Measurements from ENCODE around the gene MEDAG. TPM values are rescaled to one million over a fixed set of nuclear protein-coding genes. Genes with fewer than 3 reads are reported as not detected.

Gene MEDAG
- total RNA-seq, 6 donors from 2014 or later = 1.4 to 12.1 (median 5.1) TPM; not detected in 1

DNA sequence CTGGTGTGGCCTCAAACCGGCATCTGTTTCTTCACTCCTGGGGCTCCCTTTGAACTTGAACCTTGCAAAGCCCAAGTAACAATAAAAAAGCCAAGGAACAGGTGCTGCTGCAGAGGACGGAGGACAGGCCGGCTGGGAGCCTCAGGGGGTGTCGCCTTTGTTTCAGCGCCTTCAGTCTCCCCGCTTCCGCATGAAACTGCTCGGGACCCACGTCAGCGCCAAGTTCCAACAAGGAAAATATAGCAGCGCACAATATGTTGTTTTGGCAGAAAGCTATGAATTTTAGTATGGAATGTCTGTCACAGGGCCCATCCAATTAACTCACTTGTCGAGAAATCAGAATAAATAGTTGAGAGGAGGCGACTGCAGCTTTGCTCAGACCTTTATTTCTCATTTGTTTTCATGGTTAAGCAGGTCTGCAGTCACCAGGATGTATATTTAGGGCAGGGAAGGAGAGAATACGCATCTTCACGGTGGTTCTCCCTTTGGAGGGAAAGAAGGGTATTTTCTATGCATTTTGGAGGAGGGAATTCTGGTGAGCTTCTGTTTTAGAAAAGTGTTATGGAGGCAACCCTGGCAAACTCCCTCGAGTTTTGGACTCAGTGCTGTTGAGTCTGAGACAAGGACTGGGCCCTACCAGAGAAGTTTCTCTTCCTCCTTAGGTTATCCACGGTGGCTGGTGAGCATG, 34.3 kb upstream of the MEDAG start:
- H3K27ac ChIP-seq = no peak overlapping the region
- H3K4me3 ChIP-seq = no peak overlapping the region
- no peak for ATAC-seq (ENCODE audit: low FRiP score in 2 of 2)
- no peaks in the 10 kb centered on the region for H3K27me3 ChIP-seq
- peaks cover 0 to 10% (median 9%) of the 10 kb centered on the region in 4 donors for H3K4me1 ChIP-seq
- DNase-seq = no peak
- no peaks in the 10 kb centered on the region for H3K9me3 ChIP-seq
- TF ChIP-seq, protein P1, sequence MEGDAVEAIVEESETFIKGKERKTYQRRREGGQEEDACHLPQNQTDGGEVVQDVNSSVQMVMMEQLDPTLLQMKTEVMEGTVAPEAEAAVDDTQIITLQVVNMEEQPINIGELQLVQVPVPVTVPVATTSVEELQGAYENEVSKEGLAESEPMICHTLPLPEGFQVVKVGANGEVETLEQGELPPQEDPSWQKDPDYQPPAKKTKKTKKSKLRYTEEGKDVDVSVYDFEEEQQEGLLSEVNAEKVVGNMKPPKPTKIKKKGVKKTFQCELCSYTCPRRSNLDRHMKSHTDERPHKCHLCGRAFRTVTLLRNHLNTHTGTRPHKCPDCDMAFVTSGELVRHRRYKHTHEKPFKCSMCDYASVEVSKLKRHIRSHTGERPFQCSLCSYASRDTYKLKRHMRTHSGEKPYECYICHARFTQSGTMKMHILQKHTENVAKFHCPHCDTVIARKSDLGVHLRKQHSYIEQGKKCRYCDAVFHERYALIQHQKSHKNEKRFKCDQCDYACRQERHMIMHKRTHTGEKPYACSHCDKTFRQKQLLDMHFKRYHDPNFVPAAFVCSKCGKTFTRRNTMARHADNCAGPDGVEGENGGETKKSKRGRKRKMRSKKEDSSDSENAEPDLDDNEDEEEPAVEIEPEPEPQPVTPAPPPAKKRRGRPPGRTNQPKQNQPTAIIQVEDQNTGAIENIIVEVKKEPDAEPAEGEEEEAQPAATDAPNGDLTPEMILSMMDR (IDR thresholded peaks at IDR 0.05) = no peak
- H3K36me3 ChIP-seq = no peaks in the 10 kb centered on the region
- WGBS, 2 donors = 87 to 88% methylated on average over 16 to 17 of the region's 17 CpGs

GRCh38 chr13:30872276-30872594, 33.8 kb upstream of the MEDAG start:
- Histone ChIP-seq H3K9me3 (no peaks in the 10 kb centered on the region), H3K36me3 (no peaks in the 10 kb centered on the region), H3K4me1 (peaks cover 0 to 10% (median 9%) of the 10 kb centered on the region in 4 donors), H3K4me3 (no peak overlapping the region), H3K27ac (no peak overlapping the region), H3K27me3 (no peaks in the 10 kb centered on the region)
- whole genome bisulfite sequencing, 2 donors = 77 to 88% methylated on average over 4 to 7 of the region's 7 CpGs
- no peak for ATAC-seq (ENCODE audit: low FRiP score in 2 of 2)
- TF ChIP-seq POLR2A (IDR thresholded peaks at IDR 0.05) (no peak), EP300 (IDR thresholded peaks at IDR 0.05) (no peak), POLR2AphosphoS5 (IDR thresholded peaks at IDR 0.05) (no peak)
- TF ChIP-seq, protein P1 (IDR thresholded peaks at IDR 0.05) = no peak
- no peak for DNase-seq

DNA sequence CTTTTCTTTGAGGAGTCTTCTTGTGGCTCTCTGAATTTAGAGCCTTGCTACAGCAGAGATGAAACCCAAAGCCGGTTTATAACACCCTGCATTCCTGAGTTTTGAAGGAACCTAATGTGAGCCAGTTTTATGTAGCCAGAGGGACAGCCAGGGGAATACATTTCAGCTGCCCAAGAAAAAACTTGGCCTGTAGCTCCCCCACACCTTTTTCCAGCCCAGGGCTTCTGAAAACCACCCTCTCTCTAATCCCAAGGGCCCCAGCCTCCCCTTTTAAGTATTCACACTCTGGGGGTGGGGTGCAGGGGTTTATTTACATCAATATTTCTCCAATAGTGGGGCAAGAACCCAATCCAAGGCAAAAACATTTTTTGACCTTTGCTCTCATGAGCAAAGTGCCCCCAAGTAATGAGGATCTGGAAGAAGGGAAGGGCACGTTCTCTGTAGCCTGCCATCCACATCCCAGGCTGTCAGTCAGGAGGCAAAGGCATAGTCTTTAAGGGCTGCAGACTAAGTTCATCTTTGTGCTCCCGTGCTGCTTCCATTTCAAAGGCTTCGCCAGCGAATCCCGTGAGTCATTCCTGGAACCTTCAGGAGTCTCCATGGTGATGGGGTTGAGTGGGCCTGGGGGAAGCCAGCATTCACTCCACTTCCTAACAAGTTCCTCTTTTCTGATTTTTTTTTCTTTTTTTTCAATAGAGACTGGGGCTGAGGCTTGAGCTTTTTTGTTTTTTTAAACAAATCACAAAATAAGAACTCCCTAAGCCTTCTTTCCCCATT, 33.2 kb upstream of the MEDAG start:
- WGBS, 2 donors = 49 to 53% methylated on average over 6 of the region's 6 CpGs
- DNase-seq (peak in 1 of 2 donors; percentile 43), ATAC-seq (ENCODE audit: low FRiP score in 2 of 2) (peak in 1 of 2 donors; percentile 46)

GRCh38 chr13:30873499-30873898, 32.6 kb upstream of the MEDAG start:
- 76 to 80% methylated on average over 5 of the region's 5 CpGs for WGBS, 2 donors
- Histone ChIP-seq H3K4me3 (no peak overlapping the region), H3K36me3 (no peaks in the 10 kb centered on the region), H3K27ac (no peak overlapping the region), H3K27me3 (no peaks in the 10 kb centered on the region), H3K9me3 (no peaks in the 10 kb centered on the region), H3K4me1 (peaks cover 0 to 10% (median 9%) of the 10 kb centered on the region in 4 donors)
- no peak for TF ChIP-seq POLR2A (IDR thresholded peaks at IDR 0.05)
- no peak for TF ChIP-seq EP300 (IDR thresholded peaks at IDR 0.05)
- TF ChIP-seq POLR2AphosphoS5 (IDR thresholded peaks at IDR 0.05) = no peak
- TF ChIP-seq, protein P1 (IDR thresholded peaks at IDR 0.05) = no peak
- ATAC-seq (ENCODE audit: low FRiP score in 2 of 2) (no peak), DNase-seq (no peak)

More for the DNA sequence above, 33.2 kb upstream of the MEDAG start:
- no peak overlapping the region for H3K4me3 ChIP-seq
- peaks cover 0 to 10% (median 9%) of the 10 kb centered on the region in 4 donors for H3K4me1 ChIP-seq
- no peaks in the 10 kb centered on the region for H3K36me3 ChIP-seq
- no peaks in the 10 kb centered on the region for H3K9me3 ChIP-seq
- H3K27ac ChIP-seq = no peak overlapping the region
- TF ChIP-seq, protein P1 (IDR thresholded peaks at IDR 0.05) = no peak
- no peaks in the 10 kb centered on the region for H3K27me3 ChIP-seq
